Measurements from ENCODE around the gene FBXO9. TPM values are rescaled to one million over a fixed set of nuclear protein-coding genes. Genes with fewer than 3 reads are reported as not detected.

Gene FBXO9
- total RNA-seq, 1 experiment from 2014 or later = 68.4 TPM

GRCh38 chr6:53130569-53131290 lies 65.5 kb downstream of the FBXO9 start:
- WGBS (ENCODE audit: extremely low coverage, insufficient read length, low lambda C conversion rate) = no CpG with 5 or more reads among the region's 6 CpGs
- Mint-ChIP-seq H3K9me3 (no peaks in the 10 kb centered on the region), H3K4me3 (no peak overlapping the region), H3K27ac (no peak overlapping the region; a peak in 1 of 7 replicates), H3K36me3 (ENCODE audit: insufficient read depth in 1 of 3, low read depth in 3 of 3) (no peaks in the 10 kb centered on the region), H3K27me3 (ENCODE audit: low read depth) (peaks cover 2% of the 10 kb centered on the region; the same call in 1 of the 2 replicates), H3K4me1 (no peaks in the 10 kb centered on the region)
- Histone ChIP-seq H2BK120ac (ENCODE audit: low read depth, low read length, poor library complexity, severe bottlenecking) (no peak overlapping the region), H3K9me3 (ENCODE audit: control insufficient read depth, low read depth, low read length) (no peaks in the 10 kb centered on the region), H2AK5ac (ENCODE audit: insufficient read length, low read length) (no peak overlapping the region), H2BK12ac (ENCODE audit: insufficient read length, low read depth, low read length) (no peak overlapping the region), H3K9ac (ENCODE audit: extremely low read depth, insufficient read length, low read length) (no peak overlapping the region), H3K27me3 (ENCODE audit: insufficient read depth, low read length) (no peaks in the 10 kb centered on the region), H4K20me1 (ENCODE audit: control insufficient read depth, insufficient read depth, insufficient read length) (no peaks in the 10 kb centered on the region), H3K4ac (ENCODE audit: low read depth, low read length) (no peak overlapping the region), H3K23ac (ENCODE audit: insufficient read length, low read depth, low read length) (no peak overlapping the region), H3K18ac (ENCODE audit: insufficient read length, low read depth, low read length) (no peak overlapping the region), H3K79me2 (ENCODE audit: insufficient read depth, low read length) (no peaks in the 10 kb centered on the region), H3K56ac (ENCODE audit: insufficient read length, low read depth, low read length) (no peak overlapping the region), H4K8ac (replicated peaks; ENCODE audit: insufficient read length, low read depth, low read length) (no peak overlapping the region), H3K14ac (ENCODE audit: insufficient read depth, low read length) (no peak overlapping the region), H3K27ac (ENCODE audit: insufficient read length, low read depth, low read length) (no peak overlapping the region), H2BK15ac (ENCODE audit: low read depth, low read length) (no peak overlapping the region), H3K4me1 (ENCODE audit: insufficient read depth, low read length) (no peaks in the 10 kb centered on the region), H2AFZ (ENCODE audit: low read length) (no peak overlapping the region), H3K23me2 (ENCODE audit: insufficient read length, low read depth, low read length, poor library complexity, severe bottlenecking) (no peaks in the 10 kb centered on the region), H4K5ac (ENCODE audit: insufficient read length, low read depth, low read length) (no peak overlapping the region), H2BK5ac (ENCODE audit: insufficient read length, low read length) (no peak overlapping the region), H2BK20ac (ENCODE audit: low read depth, low read length, poor library complexity, severe bottlenecking) (no peak overlapping the region), H4K91ac (ENCODE audit: insufficient read length, low read depth, low read length) (no peak overlapping the region), H3K79me1 (ENCODE audit: insufficient read depth, low read depth, low read length, poor library complexity, severe bottlenecking) (no peaks in the 10 kb centered on the region), H3K4me2 (ENCODE audit: insufficient read depth, insufficient read length, low read length) (no peak overlapping the region), H3T11ph (ENCODE audit: low read length) (no peak overlapping the region)
- DNase-seq = no peak
- no peak for TF ChIP-seq CTCF (conservative IDR thresholded peaks at IDR 0.05)
